HCT116 (cell line): ENCODE measurements around the gene CD72. TPM values are rescaled to one million over a fixed set of nuclear protein-coding genes. Genes with fewer than 3 reads are reported as not detected.
"Not testable (repeated sequence)": the region's sequence is repeated elsewhere in the genome, so short reads cannot be mapped to it uniquely, and the experiment has no call there.

Experiments
- ATAC-seq: fragments of 200-7000 bp; cut with Tn5 transposase; 2 replicates; pipeline ENCODE4 v1.9.1; 2020; ENCODE audit warnings: mild to moderate bottlenecking, moderate library complexity
- BruUV-seq: library from RNA; stranded (reverse); fragments of 400-500 nt; replicated peaks from 2 replicates; lab custom pipeline; 2021; lab: Mats Ljungman, UMichigan
- CTCF ChIA-PET: fragments of 300-600 bp; sonication (Branson Sonifier 250); formaldehyde crosslinking; loops from one replicate; lab custom pipeline; 2021; ENCODE audit warnings: antibody characterized with exemption; lab: Charles Lee
- POLR2A ChIA-PET: fragments of 300-600, 350-600 bp; sonication (Branson Sonifier 250); formaldehyde crosslinking; loops from one replicate; lab custom pipeline; 2021; ENCODE audit warnings: antibody characterized with exemption; lab: Charles Lee
- RAD21 ChIA-PET, 2 experiments: fragments of 300-600 bp; sonication (Branson Sonifier 250); formaldehyde crosslinking; loops; one replicate each; lab custom pipeline; 2023; ENCODE audit warnings: low total read pairs in 2 of 2; ENCODE audit not compliant: uncharacterized antibody in 2 of 2, unreplicated experiment in 2 of 2, low non-redundant PET in 1 of 2; lab: Charles Lee
- DNase-seq: peaks from one replicate; pipeline ENCODE4 v3.0.0-alpha.2; 2010; ENCODE audit warnings: low read depth, low spot score
- H2AFZ ChIP-seq: fragments of 200-600 bp; shearing (Covaris generic), sonication (generic); 2 replicates; pipeline ENCODE4 v1.6.1; 2017; ENCODE audit warnings: low read depth, mixed run types, mixed read lengths, antibody characterized with exemption, low read length; ENCODE audit not compliant: poor library complexity, severe bottlenecking
- H3K27ac ChIP-seq: 2 replicates; pipeline ENCODE4 v1.5.1; 2012; ENCODE audit warnings: low read depth, low read length
- H3K27me3 ChIP-seq: fragments of 200-600 bp; sonication (generic); 2 replicates; pipeline ENCODE4 v1.6.1; 2016; ENCODE audit warnings: mixed run types, low read length, mixed read lengths; ENCODE audit not compliant: insufficient read depth
- H3K36me3 ChIP-seq, 2 experiments: fragments of 200-500 bp in 1 of 2; fragments of 200-600 bp in 1 of 2; sonication (Bioruptor generic) in 1 of 2; sonication (generic) in 1 of 2; 2 replicates each; pipeline versions ENCODE4 v1.5.1 to v1.6.1; 2014 to 2016; ENCODE audit warnings: low read length in 2 of 2, inconsistent platforms in 1 of 2, mixed read lengths in 1 of 2, mixed run types in 1 of 2; ENCODE audit not compliant: insufficient read depth in 2 of 2, control insufficient read depth in 1 of 2
- H3K4me1 ChIP-seq, 2 experiments: fragments of 200-600 bp in 1 of 2; sonication (generic) in 1 of 2; 2 replicates each; pipeline versions ENCODE4 v1.5.1 to v1.6.1; 2012 to 2017; ENCODE audit warnings: low read length in 2 of 2, inconsistent platforms in 1 of 2, mild to moderate bottlenecking in 1 of 2, mixed read lengths in 1 of 2, mixed run types in 1 of 2, moderate library complexity in 1 of 2; ENCODE audit not compliant: insufficient read depth in 2 of 2, control insufficient read depth in 1 of 2
- H3K4me2 ChIP-seq: fragments of 200-600 bp; sonication (generic); 2 replicates; pipeline ENCODE4 v1.6.1; 2017; ENCODE audit warnings: mixed run types, low read length, mixed read lengths
- H3K4me3 ChIP-seq, 2 experiments: fragments of 200-600 bp in 1 of 2; sonication (generic) in 1 of 2; replicated peaks in 1 of 2; 2 replicates each; pipeline ENCODE4 v1.5.1; 2011 to 2016; ENCODE audit warnings: low read length in 2 of 2, control low read depth in 1 of 2, low read depth in 1 of 2, mild to moderate bottlenecking in 1 of 2, mixed read lengths in 1 of 2, mixed run types in 1 of 2
- H3K79me2 ChIP-seq: fragments of 200-600 bp; sonication (generic); 2 replicates; pipeline ENCODE4 v1.6.1; 2017; ENCODE audit warnings: mild to moderate bottlenecking, mixed run types, low read length, moderate library complexity, mixed read lengths; ENCODE audit not compliant: insufficient read depth
- H3K9ac ChIP-seq: fragments of 200-600 bp; sonication (generic); 2 replicates; pipeline ENCODE4 v1.6.1; 2016; ENCODE audit warnings: low read length, mixed read lengths
- H3K9me2 ChIP-seq: fragments of 200-600 bp; sonication (generic), shearing (Covaris generic); 2 replicates; pipeline ENCODE4 v1.6.1; 2017; ENCODE audit warnings: mixed run types, mild to moderate bottlenecking, moderate library complexity; ENCODE audit not compliant: insufficient read depth
- H3K9me3 ChIP-seq, 2 experiments: fragments of 200-500 bp in 1 of 2; fragments of 200-600 bp in 1 of 2; sonication (Bioruptor generic) in 1 of 2; sonication (generic) in 1 of 2; 2 replicates each; pipeline ENCODE4 v1.6.1; 2014 to 2017; ENCODE audit warnings: low read length in 2 of 2, mixed read lengths in 2 of 2, inconsistent platforms in 1 of 2, low read depth in 1 of 2, mild to moderate bottlenecking in 1 of 2, mixed run types in 1 of 2, moderate library complexity in 1 of 2; ENCODE audit not compliant: control insufficient read depth in 1 of 2, insufficient read depth in 1 of 2
- H4K20me1 ChIP-seq: fragments of 200-600 bp; sonication (generic), shearing (Covaris generic); 2 replicates; pipeline ENCODE4 v1.6.1; 2017; ENCODE audit warnings: mixed run types, mild to moderate bottlenecking, moderate library complexity; ENCODE audit not compliant: insufficient read depth
- CEBPB ChIP-seq: IDR thresholded peaks from 2 replicates; pipeline ENCODE4 v1.6.1; 2012; ENCODE audit warnings: low read depth
- CTCF ChIP-seq, 3 experiments: fragments of 200-600 bp in 1 of 3; sonication (generic) in 1 of 3; IDR thresholded peaks in 2 of 3; conservative IDR thresholded peaks in 1 of 3; 2 replicates each; pipeline ENCODE4 v1.5.1; 2012 to 2017; ENCODE audit warnings: low read depth in 2 of 3, low read length in 2 of 3, antibody characterized with exemption in 1 of 3, borderline replicate concordance in 1 of 3, control low read depth in 1 of 3, mild to moderate bottlenecking in 1 of 3, mixed read lengths in 1 of 3, mixed run types in 1 of 3, moderate library complexity in 1 of 3; ENCODE audit not compliant: insufficient read depth in 1 of 3
- FOSL1 ChIP-seq: IDR thresholded peaks from 2 replicates; pipeline ENCODE4 v1.6.1; 2012; ENCODE audit warnings: low read depth
- JUND ChIP-seq: IDR thresholded peaks from 2 replicates; pipeline ENCODE4 v1.6.1; 2012
- POLR2A ChIP-seq: IDR thresholded peaks from 2 replicates; pipeline ENCODE4 v1.7.0; 2011; ENCODE audit warnings: borderline replicate concordance; ENCODE audit not compliant: insufficient read depth, insufficient read length; ENCODE audit errors: extremely low read depth
- intact Hi-C: fragments of 100-400 bp; cut with micrococcal nuclease; formaldehyde crosslinking; loops from 2 replicates; pipeline ENCODE4 v1.10.0; 2022
- total RNA-seq: library from RNA; stranded (reverse); gene quantifications from one replicate; pipeline ENCODE4 v1.2.1, GENCODE V29; 2021; ENCODE audit not compliant: unreplicated experiment

The CD72 gene
- total RNA-seq, 1 experiment from 2014 or later = 1.6 TPM

DNA sequence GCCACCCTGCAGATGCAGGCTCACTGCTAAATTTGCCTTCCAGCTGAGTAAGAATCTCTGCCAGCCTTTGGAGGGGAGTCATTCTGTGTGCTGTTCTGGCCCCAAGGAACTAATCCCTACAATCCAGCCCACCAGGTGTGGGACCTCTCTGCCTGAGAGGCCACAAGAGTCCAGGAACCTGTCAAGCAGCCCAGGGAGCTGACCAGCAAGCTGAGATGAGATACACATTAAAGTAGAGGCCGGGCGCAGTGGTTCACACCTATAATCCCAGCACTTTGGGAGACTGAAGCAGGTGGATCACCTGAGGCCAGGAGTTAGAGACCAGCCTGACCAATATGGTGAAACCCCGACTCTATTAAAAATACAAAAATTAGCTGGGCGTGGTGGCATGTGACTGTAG, 6.1 kb downstream of the CD72 start:
- H3K9me3 ChIP-seq, H3K9ac ChIP-seq, H3K27me3 ChIP-seq, H3K4me1 ChIP-seq, H4K20me1 ChIP-seq, RAD21 ChIA-PET, H3K79me2 ChIP-seq, H3K27ac ChIP-seq, H3K4me3 ChIP-seq, DNase-seq, ATAC-seq, H2AFZ ChIP-seq, H3K9me2 ChIP-seq, POLR2A ChIA-PET, intact Hi-C loops, BruUV-seq, H3K4me2 ChIP-seq: not testable (repeated sequence)
- peaks cover 3 to 12% of the 10 kb centered on the region in 2 experiments; a peak in 3 of 4 replicates for H3K36me3 ChIP-seq
- CTCF ChIA-PET = interaction anchor here (1.1 to 1.4 kb wide), 3 partner anchors 17 to 121 kb away, joined by 3 to 12 read pairs (median 4); partner anchors contain the start of gene CREB3

DNA sequence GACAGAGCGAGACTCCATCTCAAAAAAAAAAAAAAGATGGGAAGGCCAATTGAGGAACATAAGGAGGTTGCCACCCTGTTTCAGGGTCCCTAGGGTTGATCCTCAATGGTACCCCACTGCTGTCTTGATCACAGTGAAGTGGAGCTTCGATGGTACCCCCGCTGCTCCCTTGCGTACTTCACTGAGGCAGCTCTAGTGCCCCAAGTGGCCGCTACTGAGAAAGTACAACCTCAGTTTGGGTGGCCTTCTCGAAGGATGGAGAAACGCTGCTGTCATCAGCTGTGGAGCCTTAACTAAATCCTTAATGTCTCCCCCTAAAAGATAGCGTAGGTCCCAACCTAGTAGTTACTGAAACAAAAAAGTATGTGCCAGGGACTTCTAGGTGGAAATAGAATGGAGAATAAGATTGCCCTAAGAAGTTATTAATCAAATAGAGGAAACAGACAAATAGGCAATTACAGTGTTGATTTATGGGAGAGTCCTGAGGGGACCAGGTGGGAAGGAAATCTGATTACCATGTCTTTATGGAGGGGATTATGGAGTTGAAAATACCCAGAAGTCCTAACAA, 6.9 kb downstream of the CD72 start:
- Histone ChIP-seq H3K9me2 (no peaks in the 10 kb centered on the region), H3K9ac (no peak overlapping the region), H3K4me1 (peaks cover 4 to 7% of the 10 kb centered on the region in 2 experiments; a peak in 3 of 4 replicates), H3K79me2 (peaks cover 9% of the 10 kb centered on the region; the same call in 1 of the 2 replicates), H3K27me3 (no peaks in the 10 kb centered on the region), H3K36me3 (peaks cover 3 to 12% of the 10 kb centered on the region in 2 experiments; a peak in 3 of 4 replicates), H4K20me1 (no peaks in the 10 kb centered on the region), H3K9me3 (no peaks in the 10 kb centered on the region), H3K4me3 (no peak overlapping the region), H3K27ac (no peak overlapping the region), H3K4me2 (no peak overlapping the region), H2AFZ (no peak overlapping the region)
- ChIA-PET CTCF (interaction anchor here (0.8 to 1.5 kb wide), 8 partner anchors 9 to 122 kb away, joined by 3 to 12 read pairs (median 4); partner anchors contain the start of gene CREB3), POLR2A (no interaction called here), RAD21 (interaction anchor here in 1 of 2 experiments (0.6 kb wide), 1 partner anchor 1958 kb away, joined by 5 read pairs; no protein-coding TSS in a partner anchor)
- TF ChIP-seq JUND = no peak
- TF ChIP-seq CEBPB = no peak
- TF ChIP-seq CTCF (IDR thresholded peaks at IDR 0.05 in 2 of 3, conservative IDR thresholded peaks at IDR 0.05 in 1 of 3; ENCODE audit: borderline replicate concordance in 1 of 3, insufficient read depth in 1 of 3, low read depth in 2 of 3, low read length in 2 of 3) = peak in 2 of 3 experiments; percentile 77 to 88; a peak in 4 of 6 replicates
- no peak for TF ChIP-seq FOSL1
- no peak for TF ChIP-seq POLR2A
- BruUV-seq = no TSS peak
- ATAC-seq (peak; percentile 93), DNase-seq (peak; percentile 13)
- intact Hi-C loops = no loop called here
